Measurements from ENCODE around the gene TNS3. TPM values are rescaled to one million over a fixed set of nuclear protein-coding genes. Genes with fewer than 3 reads are reported as not detected.

Gene TNS3
- total and polyA plus RNA-seq, 10 of the 15 experiments (the other 5 are each of a cell fraction or from before 2014, with no cell fraction given) = 0.27 to 2.7 (median 0.79) TPM

GRCh38 chr7:47537716-47538675 lies 43.9 kb downstream of the TNS3 start:
- H3K27ac ChIP-seq (ENCODE audit: control insufficient read depth, insufficient read depth) = no peak overlapping the region
- CTCF ChIA-PET = no interaction called here
- FAIRE-seq (no peak), DNase-seq (ENCODE audit: low read depth, low spot score) (no peak), ATAC-seq (no peak)
- RAD21 ChIA-PET (ENCODE audit: unreplicated experiment) = no interaction called here
- H3K4me3 ChIP-seq = no peak overlapping the region
- H3K36me3 ChIP-seq (ENCODE audit: control insufficient read depth in 2 of 2, insufficient read depth in 2 of 2, low read length in 1 of 2) = no peaks in the 10 kb centered on the region
- WGBS (ENCODE audit: insufficient coverage, insufficient replicate concordance, low lambda C conversion rate, missing lambda C conversion rate) = 49% methylated on average over 16 of the region's 17 CpGs
- no peak overlapping the region for H3K9ac ChIP-seq (ENCODE audit: control insufficient read depth, insufficient read depth, low read length)
- no TSS peak for BruUV-seq (replicated peaks)
- POLR2A ChIA-PET = no interaction called here
- no peak overlapping the region for H2AFZ ChIP-seq (ENCODE audit: control insufficient read depth, low read depth, low read length)
- H3K79me2 ChIP-seq (ENCODE audit: control insufficient read depth, insufficient read depth, low read length) = no peaks in the 10 kb centered on the region
- SMC1A ChIA-PET (ENCODE audit: uncharacterized antibody, unreplicated experiment) = no interaction called here
- H3K4me1 ChIP-seq (ENCODE audit: control insufficient read depth, insufficient read depth, low read length) = no peaks in the 10 kb centered on the region
- in situ Hi-C loops (cut with MboI) (no loop called here), intact Hi-C loops (cut with micrococcal nuclease; ENCODE audit: unreplicated experiment) (no loop called here)
- no peak overlapping the region for H3K4me2 ChIP-seq (ENCODE audit: control insufficient read depth, insufficient read depth)
- H3K9me3 ChIP-seq (replicated peaks; ENCODE audit: control insufficient read depth, insufficient read depth, low read length) = no peaks in the 10 kb centered on the region
- TF ChIP-seq ZNF24 (IDR thresholded peaks at IDR 0.05) (no peak), NR2F1 (conservative IDR thresholded peaks at IDR 0.05) (no peak), CBFB (IDR thresholded peaks at IDR 0.05; ENCODE audit: low read depth) (no peak), SRF (IDR thresholded peaks at IDR 0.05; ENCODE audit: low read depth in 2 of 2, low read length in 2 of 2) (no peak), MTA2 (IDR thresholded peaks at IDR 0.05; ENCODE audit: low read depth) (no peak), MEF2A (IDR thresholded peaks at IDR 0.05; ENCODE audit: insufficient read depth, low read depth, low read length) (no peak), YBX1 (IDR thresholded peaks at IDR 0.05) (no peak), TCF3 (IDR thresholded peaks at IDR 0.05; ENCODE audit: borderline replicate concordance, insufficient read depth, low read depth, low read length) (no peak), MYB (IDR thresholded peaks at IDR 0.05; ENCODE audit: borderline replicate concordance, low read depth, low read length) (no peak), WRNIP1 (IDR thresholded peaks at IDR 0.05; ENCODE audit: borderline replicate concordance, low read depth, low read length) (no peak), NBN (IDR thresholded peaks at IDR 0.05) (no peak)
- H4K20me1 ChIP-seq (ENCODE audit: control insufficient read depth, insufficient read depth) = no peaks in the 10 kb centered on the region
- H3K27me3 ChIP-seq (replicated peaks in 1 of 2; ENCODE audit: control insufficient read depth in 2 of 2, insufficient read depth in 2 of 2, low read length in 1 of 2) = peaks cover 0 to 1% of the 10 kb centered on the region in 2 experiments; a peak in 1 of 4 replicates

Data from GM12878 (cell line).